HG02840 (cell line): ENCODE measurements around the gene LRRC8A.

Source experiments
- ATAC-seq: cut with Tn5 transposase; IDR thresholded peaks from one replicate; pipeline ENCODE4 v1.9.1; 2021; ENCODE audit warnings: mild to moderate bottlenecking, moderate library complexity, moderate number of reproducible peaks; ENCODE audit not compliant: unreplicated experiment, low FRiP score

LRRC8A gene

GRCh38 chr9:128899566-128900322 is 17.8 kb downstream of the LRRC8A start:
- ATAC-seq, result no peak

GRCh38 chr9:128901379-128901778 is 19.4 kb downstream of the LRRC8A start:
- ATAC-seq, result no peak

GRCh38 chr9:128901822-128902221 is 19.9 kb downstream of the LRRC8A start:
- ATAC-seq, result no peak

GRCh38 chr9:128902351-128903078 is 20.6 kb downstream of the LRRC8A start:
- ATAC-seq, result peak; percentile 74

- ATAC-seq, result no peak
Measured at GRCh38 chr9:128903079-128903461, 21.1 kb downstream of the LRRC8A start.

GRCh38 chr9:128903871-128904620 is 22.1 kb downstream of the LRRC8A start:
- no peak for ATAC-seq

GRCh38 chr9:128905964-128906363 is 24.0 kb downstream of the LRRC8A start:
- ATAC-seq, result no peak

GRCh38 chr9:128906741-128907140 is 24.8 kb downstream of the LRRC8A start:
- ATAC-seq, result no peak

- ATAC-seq, result no peak
Measured at GRCh38 chr9:128908372-128908771, 26.4 kb downstream of the LRRC8A start.

GRCh38 chr9:128909859-128910258 is 27.9 kb downstream of the LRRC8A start:
- no peak for ATAC-seq

- ATAC-seq, result no peak
Measured at GRCh38 chr9:128910906-128911305, 29.0 kb downstream of the LRRC8A start.

GRCh38 chr9:128911529-128912035 is 29.6 kb downstream of the LRRC8A start:
- no peak for ATAC-seq

- ATAC-seq, result no peak
Measured at GRCh38 chr9:128912270-128912853, 30.4 kb downstream of the LRRC8A start.

- no peak for ATAC-seq
Measured at GRCh38 chr9:128913048-128913900, 31.3 kb downstream of the LRRC8A start.

GRCh38 chr9:128913995-128914772 is 32.3 kb downstream of the LRRC8A start:
- no peak for ATAC-seq

- ATAC-seq, result no peak
Measured at GRCh38 chr9:128916204-128916603, 34.3 kb downstream of the LRRC8A start.

- no peak for ATAC-seq
Measured at GRCh38 chr9:128916745-128917144, 34.8 kb downstream of the LRRC8A start.

- no peak for ATAC-seq
Measured at GRCh38 chr9:128917151-128917849, 35.4 kb downstream of the LRRC8A start.
